Measurements from ENCODE around the gene C12orf57. TPM values are rescaled to one million over a fixed set of nuclear protein-coding genes. Genes with fewer than 3 reads are reported as not detected.

Gene C12orf57
- total RNA-seq, 1 experiment from 2014 or later: 111 TPM

DNA sequence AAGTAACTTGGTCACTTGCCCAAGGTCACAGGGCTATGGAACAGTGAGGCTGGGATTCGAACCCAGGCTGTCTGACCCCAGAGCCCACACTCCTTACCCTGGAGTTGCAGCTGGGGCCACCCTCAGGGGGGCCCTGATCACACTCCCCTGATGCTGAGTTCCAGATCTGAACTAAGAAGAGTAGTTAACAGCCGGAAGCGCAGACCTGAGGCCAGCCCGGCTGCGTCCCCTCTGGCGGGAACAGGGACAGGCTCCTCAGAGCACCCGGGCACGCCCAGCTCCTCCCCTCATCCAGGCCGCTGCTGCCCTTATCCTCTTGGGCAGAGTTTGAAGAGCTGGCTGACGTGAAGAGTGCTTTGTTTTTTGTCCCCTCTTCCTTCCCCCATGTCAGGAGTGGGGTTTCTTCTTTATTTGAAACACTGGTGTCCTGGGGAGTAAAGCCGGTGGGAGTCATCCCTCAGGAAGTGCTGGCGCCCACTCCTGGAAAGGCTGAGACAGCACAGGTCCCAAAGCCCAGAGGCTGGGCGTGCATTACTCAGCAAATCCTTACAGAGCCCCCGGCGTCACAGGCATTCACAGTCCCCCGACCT, 18.0 kb downstream of the C12orf57 start:
- peaks cover 53% of the 10 kb centered on the region for H3K36me3 Mint-ChIP-seq (ENCODE audit: insufficient read depth, unreplicated experiment)
- ChIA-PET POLR2A (interaction anchor here (0.5 to 9.3 kb wide), 10 partner anchors 16 to 238 kb away, joined by 3 to 237 read pairs (median 4); partner anchors contain the start of genes C12orf57, CDCA3, COPS7A and LPCAT3), CTCF (interaction anchor here (0.6 to 8.6 kb wide), 14 partner anchors 16 to 146 kb away, joined by 3 to 241 read pairs (median 3); partner anchors contain the start of genes C12orf57, LPCAT3, RNU7-1 and SPSB2)
- Histone ChIP-seq H3K9me3 (no peaks in the 10 kb centered on the region), H3K36me3 (ENCODE audit: control insufficient read depth, insufficient read depth, low read length) (peaks cover 5% of the 10 kb centered on the region; the same call in 1 of the 2 replicates), H3K4me3 (ENCODE audit: low read depth, low read length) (peak overlapping the region; percentile 64), H3K4me1 (peaks cover 35% of the 10 kb centered on the region), H3K27me3 (replicated peaks; ENCODE audit: control insufficient read depth, insufficient read depth, low read length) (no peaks in the 10 kb centered on the region)
- no peaks in the 10 kb centered on the region for H3K9me3 Mint-ChIP-seq (ENCODE audit: unreplicated experiment)
- peak; percentile 89 to 90 for DNase-seq
- peak overlapping the region; percentile 93 for H3K27ac Mint-ChIP-seq (ENCODE audit: unreplicated experiment)
- H3K27me3 Mint-ChIP-seq (ENCODE audit: insufficient read depth, unreplicated experiment): no peaks in the 10 kb centered on the region
- intact Hi-C loops (cut with micrococcal nuclease; ENCODE audit: unreplicated experiment): loop anchor here (1.0 to 5.0 kb wide), 3 partner anchors 15 to 131 kb away; partner anchors contain the start of gene C1R
- H3K4me3 Mint-ChIP-seq (ENCODE audit: unreplicated experiment): peak overlapping the region; percentile 81
- H3K4me1 Mint-ChIP-seq (ENCODE audit: low read depth, unreplicated experiment): peaks cover 28% of the 10 kb centered on the region
- TSS peak; percentile 18 for BruUV-seq (replicated peaks)
- peak; percentile 77 to 91 for TF ChIP-seq CTCF (IDR thresholded peaks at IDR 0.05; ENCODE audit: insufficient read depth in 1 of 2, low read depth in 1 of 2, low read length in 1 of 2, severe bottlenecking in 1 of 2, unreplicated experiment in 1 of 2)

DNA sequence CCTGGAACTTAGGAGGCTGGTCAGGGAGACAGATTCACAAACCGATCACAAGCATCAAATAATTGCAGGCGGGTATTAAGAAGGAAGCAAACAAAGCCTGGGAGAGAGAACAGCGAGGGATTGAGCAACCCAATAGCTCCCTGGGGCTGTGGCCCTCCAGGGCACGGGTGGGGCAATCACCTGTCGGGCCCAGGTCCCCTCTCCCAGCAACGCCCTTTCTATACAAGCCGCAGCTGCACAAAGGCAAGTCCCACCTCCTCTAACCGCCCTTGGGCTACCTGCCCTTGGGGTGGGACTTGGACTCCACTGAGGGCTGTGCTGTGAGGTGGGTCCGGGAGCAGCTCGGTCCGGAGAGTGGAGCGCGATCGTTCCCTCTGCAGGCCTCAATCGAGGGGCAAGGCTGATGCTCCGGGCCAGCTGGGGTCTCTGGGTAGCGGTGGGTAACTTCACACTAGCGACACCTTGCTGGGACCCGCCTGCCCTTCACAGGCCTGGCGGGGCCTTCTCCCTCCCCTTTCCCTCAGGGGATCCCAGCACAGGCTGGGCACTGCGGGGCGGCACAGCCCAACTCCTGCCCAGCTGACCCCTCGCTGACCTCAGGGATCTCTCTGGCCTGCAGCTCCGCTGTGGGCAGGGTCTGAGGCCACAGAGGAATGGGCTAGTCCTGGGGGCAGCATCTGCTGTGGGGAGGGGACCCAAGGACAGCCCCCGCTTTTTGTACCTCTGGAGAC, 18.6 kb downstream of the C12orf57 start:
- BruUV-seq (replicated peaks): no TSS peak

More for the DNA sequence above, 18.6 kb downstream of the C12orf57 start:
- TF ChIP-seq CTCF (IDR thresholded peaks at IDR 0.05; ENCODE audit: insufficient read depth in 1 of 2, low read depth in 1 of 2, low read length in 1 of 2, severe bottlenecking in 1 of 2, unreplicated experiment in 1 of 2): no peak
- Histone ChIP-seq H3K27me3 (replicated peaks; ENCODE audit: control insufficient read depth, insufficient read depth, low read length) (no peaks in the 10 kb centered on the region), H3K36me3 (ENCODE audit: control insufficient read depth, insufficient read depth, low read length) (peaks cover 8% of the 10 kb centered on the region; the same call in 1 of the 2 replicates), H3K4me3 (ENCODE audit: low read depth, low read length) (peak overlapping the region; percentile 64), H3K9me3 (no peaks in the 10 kb centered on the region), H3K4me1 (peaks cover 35% of the 10 kb centered on the region)
- H3K27me3 Mint-ChIP-seq (ENCODE audit: insufficient read depth, unreplicated experiment): no peaks in the 10 kb centered on the region
- peaks cover 28% of the 10 kb centered on the region for H3K4me1 Mint-ChIP-seq (ENCODE audit: low read depth, unreplicated experiment)
- POLR2A ChIA-PET: interaction anchor here (0.5 to 9.3 kb wide), 12 partner anchors 16 to 905 kb away, joined by 3 to 237 read pairs (median 4); partner anchors contain the start of genes C12orf57, CDCA3, COPS7A and LPCAT3
- H3K4me3 Mint-ChIP-seq (ENCODE audit: unreplicated experiment): peak overlapping the region; percentile 81
- H3K9me3 Mint-ChIP-seq (ENCODE audit: unreplicated experiment): no peaks in the 10 kb centered on the region
- CTCF ChIA-PET: interaction anchor here (0.5 to 8.6 kb wide), 14 partner anchors 17 to 117 kb away, joined by 3 to 241 read pairs (median 3); partner anchors contain the start of genes C12orf57, LPCAT3, RNU7-1 and SPSB2
- intact Hi-C loops (cut with micrococcal nuclease; ENCODE audit: unreplicated experiment): loop anchor here (1.0 to 5.0 kb wide), 5 partner anchors 16 to 147 kb away; partner anchors contain the start of genes C1R and C1RL
- H3K36me3 Mint-ChIP-seq (ENCODE audit: insufficient read depth, unreplicated experiment): peaks cover 60% of the 10 kb centered on the region
- peak; percentile 90 to 93 for DNase-seq
- peak overlapping the region; percentile 93 for H3K27ac Mint-ChIP-seq (ENCODE audit: unreplicated experiment)

All from Caco-2 (cell line).